ENCODE results near the gene FAAH. TPM values are rescaled to one million over a fixed set of nuclear protein-coding genes. Genes with fewer than 3 reads are reported as not detected.

The FAAH gene
- total RNA-seq, 1 donor from 2014 or later: 17.4 TPM

GRCh38 chr1:46423574-46424240 is 29.6 kb downstream of the FAAH start:
- Mint-ChIP-seq H3K9me3 (no peaks in the 10 kb centered on the region), H3K36me3 (ENCODE audit: low read depth) (no peaks in the 10 kb centered on the region), H3K4me1 (peaks cover 4% of the 10 kb centered on the region), H3K27me3 (ENCODE audit: low read depth) (peaks cover 6% of the 10 kb centered on the region), H3K4me3 (no peak overlapping the region), H3K27ac (ENCODE audit: unreplicated experiment) (no peak overlapping the region)
- DNase-seq (ENCODE audit: low read depth, low spot score): no peak
- TF ChIP-seq CTCF (conservative IDR thresholded peaks at IDR 0.05): no peak

GRCh38 chr1:46424730-46425129 is 30.6 kb downstream of the FAAH start:
- DNase-seq (ENCODE audit: low read depth, low spot score): no peak
- no peaks in the 10 kb centered on the region for H3K9me3 Mint-ChIP-seq
- H3K27me3 Mint-ChIP-seq (ENCODE audit: low read depth): peaks cover 6% of the 10 kb centered on the region
- no peaks in the 10 kb centered on the region for H3K4me1 Mint-ChIP-seq
- no peak overlapping the region for H3K27ac Mint-ChIP-seq (ENCODE audit: unreplicated experiment)
- no peaks in the 10 kb centered on the region for H3K36me3 Mint-ChIP-seq (ENCODE audit: low read depth)
- no peak for TF ChIP-seq CTCF (conservative IDR thresholded peaks at IDR 0.05)
- H3K4me3 Mint-ChIP-seq: no peak overlapping the region

- peaks cover 4% of the 10 kb centered on the region for H3K27me3 Mint-ChIP-seq (ENCODE audit: low read depth)
- no peak for TF ChIP-seq CTCF (conservative IDR thresholded peaks at IDR 0.05)
- H3K27ac Mint-ChIP-seq (ENCODE audit: unreplicated experiment): no peak overlapping the region
- H3K4me3 Mint-ChIP-seq: no peak overlapping the region
- H3K36me3 Mint-ChIP-seq (ENCODE audit: low read depth): no peaks in the 10 kb centered on the region
- H3K9me3 Mint-ChIP-seq: no peaks in the 10 kb centered on the region
- no peaks in the 10 kb centered on the region for H3K4me1 Mint-ChIP-seq
- DNase-seq (ENCODE audit: low read depth, low spot score): no peak
Observed at GRCh38 chr1:46425726-46426125, 31.6 kb downstream of the FAAH start.

- no peak overlapping the region for H3K4me3 Mint-ChIP-seq
- no peaks in the 10 kb centered on the region for H3K4me1 Mint-ChIP-seq
- TF ChIP-seq CTCF (conservative IDR thresholded peaks at IDR 0.05): no peak
- H3K36me3 Mint-ChIP-seq (ENCODE audit: low read depth): no peaks in the 10 kb centered on the region
- no peak for DNase-seq (ENCODE audit: low read depth, low spot score)
- peaks cover under 1% of the 10 kb centered on the region for H3K27me3 Mint-ChIP-seq (ENCODE audit: low read depth)
- H3K27ac Mint-ChIP-seq (ENCODE audit: unreplicated experiment): no peak overlapping the region
- no peaks in the 10 kb centered on the region for H3K9me3 Mint-ChIP-seq
Observed at GRCh38 chr1:46427541-46427940, 33.4 kb downstream of the FAAH start.

- no peaks in the 10 kb centered on the region for H3K27me3 Mint-ChIP-seq (ENCODE audit: low read depth)
- H3K9me3 Mint-ChIP-seq: peaks cover 3% of the 10 kb centered on the region
- no peak for TF ChIP-seq CTCF (conservative IDR thresholded peaks at IDR 0.05)
- H3K27ac Mint-ChIP-seq (ENCODE audit: unreplicated experiment): no peak overlapping the region
- no peak overlapping the region for H3K4me3 Mint-ChIP-seq
- no peaks in the 10 kb centered on the region for H3K36me3 Mint-ChIP-seq (ENCODE audit: low read depth)
- no peak for DNase-seq (ENCODE audit: low read depth, low spot score)
- H3K4me1 Mint-ChIP-seq: peaks cover 6% of the 10 kb centered on the region
Observed at GRCh38 chr1:46429436-46429835, 35.3 kb downstream of the FAAH start.
